Transverse colon (tissue), 4 donors: ENCODE data around the gene DEFB132.
A peak's percentile ranks its signal among the peaks of the same experiment; 100 is the strongest.

ENCODE experiments used
- CTCF ChIP-seq, 5 experiments: fragments of 200-600 bp in 3 of 5; fragments of 450-650 bp in 2 of 5; sonication (generic) in 3 of 5; IDR thresholded peaks; 1 replicate in 2 of 5; 2 replicates in 3 of 5; pipeline ENCODE4 v1.5.1; 2016 to 2017; ENCODE audit warnings: antibody characterized with exemption in 5 of 5, inconsistent platforms in 3 of 5, mild to moderate bottlenecking in 2 of 5, moderate library complexity in 1 of 5
- POLR2A ChIP-seq: fragments of 450-650 bp; IDR thresholded peaks from one replicate; pipeline ENCODE4 v1.6.1; 2016; ENCODE audit warnings: antibody characterized with exemption, mild to moderate bottlenecking, moderate library complexity
- POLR2AphosphoS5 ChIP-seq, 3 donors: sonication (generic); formaldehyde crosslinking; IDR thresholded peaks; one replicate each; pipeline ENCODE4 v1.6.1; 2016; ENCODE audit warnings: antibody characterized with exemption in 3 of 3

DNA sequence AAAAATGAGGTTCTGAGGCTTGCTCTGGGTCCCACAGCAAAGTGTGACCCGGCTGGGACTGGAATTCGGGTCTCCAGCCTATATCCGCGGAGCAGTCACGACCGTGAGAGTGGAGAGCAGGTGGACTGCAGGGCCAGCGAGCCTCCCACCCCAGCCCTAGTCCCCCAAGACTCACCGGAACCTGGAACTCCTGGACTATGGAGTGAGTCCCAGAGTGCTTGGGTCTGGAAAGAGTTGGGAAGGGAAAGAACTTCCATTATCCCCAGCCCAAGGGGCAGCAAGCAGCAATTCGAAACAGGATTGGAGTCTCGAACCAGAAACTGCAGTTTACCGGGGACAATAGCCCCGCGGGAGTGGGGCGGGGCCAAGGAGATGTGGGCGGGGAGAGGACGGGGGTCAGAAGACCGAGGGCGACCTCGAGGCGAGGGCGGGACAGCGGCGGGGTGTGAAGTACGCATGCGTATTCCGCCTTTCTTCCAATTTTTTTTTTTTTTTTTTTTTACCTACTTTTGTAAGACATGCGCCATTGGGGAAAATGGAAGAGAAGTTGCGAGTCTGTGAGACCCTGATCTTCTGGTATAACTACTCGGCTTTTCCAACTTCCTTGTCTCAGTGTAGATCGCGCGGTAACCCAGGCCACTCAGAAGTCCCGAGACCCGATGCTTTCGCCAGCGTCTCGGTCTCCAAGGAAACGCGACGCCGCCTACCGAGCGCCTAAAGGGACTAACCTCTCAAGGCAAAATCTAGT lies 32.7 kb downstream of the DEFB132 start, which contains the start of gene C20orf96:
- TF ChIP-seq CTCF (IDR thresholded peaks at IDR 0.05) (peak; percentile 46 to 67 (median 56)), POLR2A (no peak), POLR2AphosphoS5 (IDR thresholded peaks at IDR 0.05) (peak in 1 of 3 donors; percentile 29)
